Measurements from ENCODE around the gene OR6K6.

OR6K6 gene

GRCh38 chr1:158732524-158732923, 22.0 kb upstream of the OR6K6 start:
- Histone ChIP-seq H3K27me3 (ENCODE audit: insufficient read depth, low read depth) (no peaks in the 10 kb centered on the region), H3K9ac (no peak overlapping the region)

GRCh38 chr1:158735848-158736247, 18.7 kb upstream of the OR6K6 start:
- H2AFZ ChIP-seq (ENCODE audit: low read depth): no peak overlapping the region
- H3K27ac ChIP-seq: no peak overlapping the region
- H3K4me2 ChIP-seq: no peak overlapping the region
- no peak overlapping the region for H3K4me3 ChIP-seq (IDR thresholded peaks at IDR 0.05; ENCODE audit: insufficient read depth, low read depth, low read length)
- no peaks in the 10 kb centered on the region for H3K36me3 ChIP-seq (ENCODE audit: insufficient read depth)
- H3K4me1 ChIP-seq (ENCODE audit: low read depth, poor library complexity, severe bottlenecking): no peaks in the 10 kb centered on the region
- no peaks in the 10 kb centered on the region for H3K27me3 ChIP-seq (ENCODE audit: insufficient read depth, low read depth)
- no peak for TF ChIP-seq CTCF (conservative IDR thresholded peaks at IDR 0.05; ENCODE audit: low read depth, low read length)
- H3K79me2 ChIP-seq (ENCODE audit: insufficient read depth, low read depth): no peaks in the 10 kb centered on the region
- H3K9ac ChIP-seq: no peak overlapping the region
- H4K20me1 ChIP-seq (ENCODE audit: insufficient read depth): no peaks in the 10 kb centered on the region

More at GRCh38 chr1:158732524-158732923, 22.0 kb upstream of the OR6K6 start:
- H4K20me1 ChIP-seq (ENCODE audit: insufficient read depth): no peaks in the 10 kb centered on the region
- no peaks in the 10 kb centered on the region for H3K36me3 ChIP-seq (ENCODE audit: insufficient read depth)
- no peak overlapping the region for H2AFZ ChIP-seq (ENCODE audit: low read depth)
- no peak overlapping the region for H3K4me2 ChIP-seq
- H3K79me2 ChIP-seq (ENCODE audit: insufficient read depth, low read depth): no peaks in the 10 kb centered on the region
- H3K4me1 ChIP-seq (ENCODE audit: low read depth, poor library complexity, severe bottlenecking): peaks cover 5% of the 10 kb centered on the region
- no peak overlapping the region for H3K27ac ChIP-seq
- TF ChIP-seq CTCF (conservative IDR thresholded peaks at IDR 0.05; ENCODE audit: low read depth, low read length): no peak
- H3K4me3 ChIP-seq (IDR thresholded peaks at IDR 0.05; ENCODE audit: insufficient read depth, low read depth, low read length): no peak overlapping the region

GRCh38 chr1:158752155-158752712, 2.3 kb upstream of the OR6K6 start:
- Histone ChIP-seq H2AFZ (ENCODE audit: low read depth) (no peak overlapping the region), H3K27me3 (ENCODE audit: insufficient read depth, low read depth) (no peaks in the 10 kb centered on the region), H3K9ac (no peak overlapping the region), H3K4me2 (no peak overlapping the region), H3K36me3 (ENCODE audit: insufficient read depth) (no peaks in the 10 kb centered on the region), H3K79me2 (ENCODE audit: insufficient read depth, low read depth) (no peaks in the 10 kb centered on the region), H3K27ac (no peak overlapping the region), H4K20me1 (ENCODE audit: insufficient read depth) (no peaks in the 10 kb centered on the region), H3K4me1 (ENCODE audit: low read depth, poor library complexity, severe bottlenecking) (no peaks in the 10 kb centered on the region), H3K4me3 (IDR thresholded peaks at IDR 0.05; ENCODE audit: insufficient read depth, low read depth, low read length) (no peak overlapping the region)
- no peak for TF ChIP-seq CTCF (conservative IDR thresholded peaks at IDR 0.05; ENCODE audit: low read depth, low read length)

- Histone ChIP-seq H3K79me2 (ENCODE audit: insufficient read depth, low read depth) (no peaks in the 10 kb centered on the region), H3K27ac (no peak within 1 kb of the TSS), H3K4me3 (IDR thresholded peaks at IDR 0.05; ENCODE audit: insufficient read depth, low read depth, low read length) (no peak within 1 kb of the TSS), H4K20me1 (ENCODE audit: insufficient read depth) (no peaks in the 10 kb centered on the region), H3K27me3 (ENCODE audit: insufficient read depth, low read depth) (no peaks in the 10 kb centered on the region), H2AFZ (ENCODE audit: low read depth) (no peak within 1 kb of the TSS), H3K4me2 (no peak within 1 kb of the TSS), H3K4me1 (ENCODE audit: low read depth, poor library complexity, severe bottlenecking) (no peaks in the 10 kb centered on the region), H3K9ac (no peak within 1 kb of the TSS), H3K36me3 (ENCODE audit: insufficient read depth) (no peaks in the 10 kb centered on the region)
- TF ChIP-seq CTCF (conservative IDR thresholded peaks at IDR 0.05; ENCODE audit: low read depth, low read length): no peak
Observed at GRCh38 chr1:158771950-158772866, 17.7 kb downstream of the OR6K6 start, which contains the start of gene OR6N1. Gene OR6N1, minus strand, starts transcription at chr1:158772195. Its CDS starts 5,513 bp downstream, at chr1:158766682.
